HepG2 (cell line): ENCODE measurements around the gene NLRC5. TPM values are rescaled to one million over a fixed set of nuclear protein-coding genes. Genes with fewer than 3 reads are reported as not detected.

ENCODE experiments used
- CAMTA2 ChIP-seq: sonication (generic); formaldehyde crosslinking; IDR thresholded peaks from 2 replicates; pipeline ENCODE4 v1.4.0; 2020; ENCODE audit warnings: mild to moderate bottlenecking, missing genetic modification reagents, borderline replicate concordance
- CBFB ChIP-seq: sonication (generic); formaldehyde crosslinking; IDR thresholded peaks from 2 replicates; pipeline ENCODE4 v1.4.0; 2020; ENCODE audit warnings: missing genetic modification reagents
- FOXP1 ChIP-seq, 2 experiments: fragments of 450-650 bp in 1 of 2; IDR thresholded peaks; 2 replicates each; pipeline ENCODE4 v1.6.1; 2017 to 2018; ENCODE audit warnings: antibody characterized with exemption in 1 of 2
- HNRNPUL1 ChIP-seq: fragments of 200-400 bp; formaldehyde crosslinking; IDR thresholded peaks from 2 replicates; pipeline ENCODE4 v1.6.1; 2017; ENCODE audit warnings: low read depth, mild to moderate bottlenecking, low read length, moderate library complexity
- JUND ChIP-seq: sonication (generic); formaldehyde crosslinking; IDR thresholded peaks from 2 replicates; pipeline ENCODE4 v1.8.0; 2022; ENCODE audit warnings: mild to moderate bottlenecking, missing genetic modification reagents
- KDM5A ChIP-seq: fragments of 200-600 bp; sonication (generic); IDR thresholded peaks from 2 replicates; pipeline ENCODE4 v1.7.0; 2018; ENCODE audit warnings: antibody characterized with exemption, mild to moderate bottlenecking, low read length, borderline replicate concordance
- NFKBIZ ChIP-seq: IDR thresholded peaks from 2 replicates; pipeline ENCODE4 v1.6.1; 2018; ENCODE audit warnings: missing genetic modification reagents, missing compliant biosample characterization
- ZBED4 ChIP-seq: sonication (generic); formaldehyde crosslinking; IDR thresholded peaks from 2 replicates; pipeline ENCODE4 v1.4.0; 2020; ENCODE audit warnings: missing genetic modification reagents, borderline replicate concordance
- ZBTB38 ChIP-seq: sonication (generic); formaldehyde crosslinking; IDR thresholded peaks from 2 replicates; pipeline ENCODE4 v1.5.1; 2020; ENCODE audit warnings: mild to moderate bottlenecking, missing genetic modification reagents
- ZBTB8A ChIP-seq: sonication (generic); formaldehyde crosslinking; IDR thresholded peaks from 2 replicates; pipeline ENCODE4 v1.4.0; 2020; ENCODE audit warnings: mild to moderate bottlenecking, low read depth, missing genetic modification reagents, borderline replicate concordance
- ZNF205 ChIP-seq: IDR thresholded peaks from 2 replicates; pipeline ENCODE4 v1.6.1; 2018; ENCODE audit warnings: missing biosample characterization, missing genetic modification reagents
- ZNF441 ChIP-seq: sonication (generic); formaldehyde crosslinking; IDR thresholded peaks from 2 replicates; pipeline ENCODE4 v1.7.0; 2021; ENCODE audit warnings: missing genetic modification reagents, borderline replicate concordance
- ZNF768 ChIP-seq: sonication (generic); formaldehyde crosslinking; IDR thresholded peaks from 2 replicates; pipeline ENCODE4 v1.4.0; 2020; ENCODE audit warnings: missing genetic modification reagents
- ZNF839 ChIP-seq: sonication (generic); formaldehyde crosslinking; IDR thresholded peaks from 2 replicates; pipeline ENCODE4 v1.4.0; 2020; ENCODE audit warnings: missing genetic modification reagents, mild to moderate bottlenecking, borderline replicate concordance
- ZSCAN12 ChIP-seq: sonication (generic); formaldehyde crosslinking; IDR thresholded peaks from 2 replicates; pipeline ENCODE4 v1.9.0; 2021; ENCODE audit warnings: mild to moderate bottlenecking, missing genetic modification reagents
- polyA plus RNA-seq, 8 experiments: library from polyadenylated mRNA; depleted of rRNA in 3 of 8; stranded (reverse) in 7 of 8; unstranded in 1 of 8; fragments of >200 nt; fragmentation: Illumina TruSeq in 4 of 8; extraction: Trizol in 4 of 8; gene quantifications; 2 replicates each; pipeline versions ENCODE4 v1.2.1 to v1.2.3, GENCODE V29; 2011 to 2016; ENCODE audit warnings: low read depth in 4 of 8, missing spikeins in 1 of 8, mixed read lengths in 1 of 8; ENCODE audit not compliant: insufficient read depth in 1 of 8
- total RNA-seq, 5 experiments: library from RNA; depleted of rRNA; stranded (reverse); fragments of >200 nt; fragmentation: Illumina TruSeq; extraction: Trizol; gene quantifications; 2 replicates each; pipeline ENCODE4 v1.2.3, GENCODE V29; 2016; ENCODE audit warnings: low read depth in 1 of 5
- TF ChIP-seq, protein P1 (sequence below), 2 experiments: sonication (generic) in 1 of 2; formaldehyde crosslinking in 1 of 2; IDR thresholded peaks; 2 replicates each; pipeline versions ENCODE4 v1.4.0 to v1.6.1; 2016 to 2020; ENCODE audit warnings: borderline replicate concordance in 1 of 2, low read depth in 1 of 2, mild to moderate bottlenecking in 1 of 2, missing genetic modification reagents in 1 of 2
- TF ChIP-seq, protein P2 (sequence below): sonication (generic); formaldehyde crosslinking; IDR thresholded peaks from 2 replicates; pipeline ENCODE4 v1.4.0; 2020; ENCODE audit warnings: missing genetic modification reagents, borderline replicate concordance

Gene NLRC5
- total and polyA plus RNA-seq, 2 of the 13 experiments (the other 11 are each of a cell fraction or from before 2014, with no cell fraction given), result 6.3 to 12.7 TPM

- TF ChIP-seq, protein P1, sequence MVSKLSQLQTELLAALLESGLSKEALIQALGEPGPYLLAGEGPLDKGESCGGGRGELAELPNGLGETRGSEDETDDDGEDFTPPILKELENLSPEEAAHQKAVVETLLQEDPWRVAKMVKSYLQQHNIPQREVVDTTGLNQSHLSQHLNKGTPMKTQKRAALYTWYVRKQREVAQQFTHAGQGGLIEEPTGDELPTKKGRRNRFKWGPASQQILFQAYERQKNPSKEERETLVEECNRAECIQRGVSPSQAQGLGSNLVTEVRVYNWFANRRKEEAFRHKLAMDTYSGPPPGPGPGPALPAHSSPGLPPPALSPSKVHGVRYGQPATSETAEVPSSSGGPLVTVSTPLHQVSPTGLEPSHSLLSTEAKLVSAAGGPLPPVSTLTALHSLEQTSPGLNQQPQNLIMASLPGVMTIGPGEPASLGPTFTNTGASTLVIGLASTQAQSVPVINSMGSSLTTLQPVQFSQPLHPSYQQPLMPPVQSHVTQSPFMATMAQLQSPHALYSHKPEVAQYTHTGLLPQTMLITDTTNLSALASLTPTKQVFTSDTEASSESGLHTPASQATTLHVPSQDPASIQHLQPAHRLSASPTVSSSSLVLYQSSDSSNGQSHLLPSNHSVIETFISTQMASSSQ (IDR thresholded peaks at IDR 0.05; ENCODE audit: low read depth), result no peak
- TF ChIP-seq, protein P1 (CRISPR knock-in tag; IDR thresholded peaks at IDR 0.05; ENCODE audit: borderline replicate concordance), result no peak; the same call in 1 of the 2 replicates
- TF ChIP-seq ZNF205 (CRISPR knock-in tag), result no peak
- no peak for TF ChIP-seq ZBTB8A (CRISPR knock-in tag)
- TF ChIP-seq, protein P2, sequence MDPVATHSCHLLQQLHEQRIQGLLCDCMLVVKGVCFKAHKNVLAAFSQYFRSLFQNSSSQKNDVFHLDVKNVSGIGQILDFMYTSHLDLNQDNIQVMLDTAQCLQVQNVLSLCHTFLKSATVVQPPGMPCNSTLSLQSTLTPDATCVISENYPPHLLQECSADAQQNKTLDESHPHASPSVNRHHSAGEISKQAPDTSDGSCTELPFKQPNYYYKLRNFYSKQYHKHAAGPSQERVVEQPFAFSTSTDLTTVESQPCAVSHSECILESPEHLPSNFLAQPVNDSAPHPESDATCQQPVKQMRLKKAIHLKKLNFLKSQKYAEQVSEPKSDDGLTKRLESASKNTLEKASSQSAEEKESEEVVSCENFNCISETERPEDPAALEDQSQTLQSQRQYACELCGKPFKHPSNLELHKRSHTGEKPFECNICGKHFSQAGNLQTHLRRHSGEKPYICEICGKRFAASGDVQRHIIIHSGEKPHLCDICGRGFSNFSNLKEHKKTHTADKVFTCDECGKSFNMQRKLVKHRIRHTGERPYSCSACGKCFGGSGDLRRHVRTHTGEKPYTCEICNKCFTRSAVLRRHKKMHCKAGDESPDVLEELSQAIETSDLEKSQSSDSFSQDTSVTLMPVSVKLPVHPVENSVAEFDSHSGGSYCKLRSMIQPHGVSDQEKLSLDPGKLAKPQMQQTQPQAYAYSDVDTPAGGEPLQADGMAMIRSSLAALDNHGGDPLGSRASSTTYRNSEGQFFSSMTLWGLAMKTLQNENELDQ (CRISPR knock-in tag), result no peak
- TF ChIP-seq ZSCAN12 (CRISPR knock-in tag), result no peak
- no peak for TF ChIP-seq HNRNPUL1
- TF ChIP-seq ZBTB38 (CRISPR knock-in tag), result 0 out of 2 replicates have a peak, but pooled peaks have one; percentile 62
- TF ChIP-seq ZBED4 (CRISPR knock-in tag), result no peak
- 0 out of 2 replicates have a peak, but pooled peaks have one; percentile 48 for TF ChIP-seq ZNF839 (CRISPR knock-in tag)
- TF ChIP-seq CBFB (CRISPR knock-in tag), result no peak
- no peak; the same call in 1 of the 2 replicates for TF ChIP-seq ZNF441 (CRISPR knock-in tag)
- no peak for TF ChIP-seq FOXP1 (IDR thresholded peaks at IDR 0.05)
- TF ChIP-seq FOXP1 (CRISPR knock-in tag; IDR thresholded peaks at IDR 0.05), result no peak
- peak; percentile 79 for TF ChIP-seq ZNF768
- no peak for TF ChIP-seq JUND
- no peak for TF ChIP-seq NFKBIZ (CRISPR knock-in tag)
- no peak for TF ChIP-seq KDM5A
- TF ChIP-seq CAMTA2 (CRISPR knock-in tag), result 0 out of 2 replicates have a peak, but pooled peaks have one; percentile 68
These were observed at the start of gene NLRC5 (continued) for GRCh38 chr16:56988948-56989945.
